ENCODE results near the gene MYO18B.

Gene MYO18B

DNA sequence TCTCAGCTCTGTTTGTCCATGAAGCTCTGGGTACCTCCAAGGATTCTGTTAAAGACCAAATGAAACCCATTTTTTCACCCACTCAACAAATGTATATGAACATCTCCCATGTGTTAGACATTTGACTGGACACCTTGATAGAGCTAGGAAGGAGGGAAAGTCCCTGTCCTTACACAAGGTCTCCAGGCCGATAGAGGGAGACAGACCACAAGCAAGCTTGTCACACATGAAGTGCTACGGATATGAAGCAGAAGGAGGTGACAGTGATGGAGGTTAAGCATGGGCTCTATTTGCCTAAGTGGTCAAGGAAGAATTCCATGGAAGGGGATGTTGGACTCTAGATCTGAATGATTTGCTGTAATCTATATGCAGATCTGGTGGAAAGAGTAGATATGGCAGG, 138.5 kb downstream of the MYO18B start:
- peak; percentile 11 for DNase-seq (ENCODE audit: low read depth, low spot score)
- no peak overlapping the region for H3K4me3 ChIP-seq (ENCODE audit: low read length)

DNA sequence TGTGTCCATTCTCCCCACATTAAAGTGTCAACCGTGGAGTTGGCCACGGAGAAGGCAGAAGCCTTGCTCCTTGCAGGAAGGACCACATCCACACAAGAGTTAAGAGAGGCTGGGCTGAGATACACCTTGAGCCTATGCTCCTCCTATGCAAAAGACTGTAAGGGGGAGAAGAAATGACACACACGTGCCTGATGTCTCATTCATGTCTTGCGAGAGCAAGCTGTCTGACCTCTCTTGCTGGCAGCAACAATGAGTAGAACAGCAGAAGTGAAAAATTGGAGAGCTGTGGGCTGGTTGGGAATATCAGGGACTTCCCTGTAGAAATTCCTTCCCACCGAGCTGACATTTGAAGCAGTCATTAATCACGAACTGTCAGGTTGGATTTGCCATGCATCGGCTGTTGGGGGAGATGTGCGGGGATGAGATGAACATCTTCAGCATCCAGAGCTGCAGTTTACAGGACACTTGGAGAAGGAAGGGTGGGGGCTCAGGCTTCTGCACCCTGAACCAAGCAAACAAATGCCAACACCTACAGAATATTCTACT, 139.3 kb downstream of the MYO18B start:
- DNase-seq (ENCODE audit: low read depth, low spot score), result no peak
- H3K4me3 ChIP-seq (ENCODE audit: low read length), result no peak overlapping the region

DNA sequence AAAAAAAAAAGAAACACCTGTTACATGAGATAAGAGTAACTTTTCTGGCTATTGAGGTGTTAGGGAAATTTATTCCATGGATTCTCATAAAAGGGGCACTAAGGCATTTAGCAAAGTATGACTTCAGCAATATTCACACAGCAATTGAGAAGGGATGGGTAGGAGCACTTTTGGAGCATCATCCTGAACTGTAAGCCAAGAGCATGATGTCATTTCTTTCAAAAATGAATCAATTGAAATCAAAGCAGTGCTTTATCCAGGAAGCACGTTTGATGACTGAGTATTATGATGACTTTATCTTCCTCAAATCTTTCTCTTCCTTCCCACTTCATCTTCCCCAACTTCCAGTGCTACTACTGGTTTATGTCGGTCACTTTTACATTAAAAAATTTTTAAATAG, 140.4 kb downstream of the MYO18B start:
- no peak for DNase-seq (ENCODE audit: low read depth, low spot score)
- no peak overlapping the region for H3K4me3 ChIP-seq (ENCODE audit: low read length)

DNA sequence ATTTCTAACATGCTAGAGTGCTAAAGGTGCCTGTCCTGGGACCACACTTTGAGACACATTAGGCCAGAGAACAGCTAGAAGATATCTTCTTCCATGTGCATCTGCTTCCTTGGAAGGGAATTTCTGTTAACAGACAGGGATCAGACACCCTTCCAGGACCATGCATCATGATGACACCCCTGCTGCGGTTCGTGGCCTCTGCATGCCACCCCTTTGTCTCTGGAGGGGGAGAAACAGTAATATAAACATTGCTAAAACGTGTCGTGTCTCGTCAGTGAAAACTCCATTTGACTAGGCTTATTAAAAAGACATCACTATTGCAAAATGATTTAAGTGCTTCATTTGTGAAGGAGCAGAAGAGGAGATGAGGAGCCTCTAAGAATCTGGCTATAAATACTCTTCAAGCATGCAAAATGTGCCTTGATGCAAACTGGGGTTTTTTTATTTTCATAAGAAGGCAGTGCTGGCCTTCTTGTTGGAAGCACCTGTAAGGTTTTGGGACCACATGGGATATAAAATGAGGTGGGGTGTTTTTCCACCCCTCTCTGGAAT, 141.6 kb downstream of the MYO18B start:
- no peak overlapping the region for H3K4me3 ChIP-seq (ENCODE audit: low read length)
- no peak for DNase-seq (ENCODE audit: low read depth, low spot score)

DNA sequence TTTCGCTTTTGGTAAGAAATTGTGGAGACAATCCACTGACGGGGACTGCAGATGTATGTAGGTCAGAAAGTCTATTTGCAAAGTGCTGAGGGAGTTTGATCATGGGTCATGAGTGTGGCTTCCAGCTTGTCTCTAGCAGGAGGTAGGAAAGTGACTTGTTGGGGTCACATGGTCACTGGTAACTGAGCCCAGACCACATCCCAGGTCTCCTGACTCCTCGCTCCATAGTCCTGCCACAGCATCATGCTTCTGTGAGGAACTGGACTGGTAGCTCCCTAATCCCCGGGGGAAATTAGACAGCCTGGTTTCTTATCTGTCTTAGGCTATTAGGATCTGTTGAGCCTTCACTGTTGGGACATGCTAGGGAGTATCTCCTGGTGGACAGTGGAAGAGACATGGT, 142.1 kb downstream of the MYO18B start:
- no peak for DNase-seq (ENCODE audit: low read depth, low spot score)
- no peak overlapping the region for H3K4me3 ChIP-seq (ENCODE audit: low read length)

DNA sequence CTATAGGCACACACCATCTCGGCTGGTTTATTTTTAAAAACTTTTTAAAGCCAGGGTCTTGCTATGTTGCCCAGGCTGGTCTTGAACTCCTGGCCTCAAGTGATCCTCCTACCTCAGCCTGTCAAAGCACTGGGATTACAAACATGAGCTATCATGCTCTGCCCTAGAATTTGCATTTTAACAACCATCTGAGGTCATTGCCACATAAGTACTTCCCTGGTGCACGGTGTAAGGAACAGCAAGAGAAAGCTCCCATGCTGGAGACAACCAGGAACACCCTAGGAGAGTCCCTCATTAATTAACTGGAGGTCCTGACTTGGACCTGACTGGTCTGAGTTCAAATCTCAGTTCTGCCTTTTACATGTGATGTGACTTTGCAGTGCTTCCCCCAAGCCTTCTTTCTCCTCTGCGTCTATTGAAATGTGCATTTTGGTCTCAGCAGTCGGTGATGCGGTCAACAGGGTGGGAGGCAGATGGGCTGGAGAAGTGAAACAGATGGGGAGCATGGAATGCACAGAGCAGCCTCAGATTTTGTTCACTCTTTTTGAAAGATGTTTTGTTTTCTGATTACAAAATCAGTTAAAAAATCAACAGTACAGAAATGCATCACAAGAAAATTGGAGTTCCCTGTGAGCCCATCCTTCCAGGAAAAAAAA, 146.5 kb downstream of the MYO18B start:
- no peak overlapping the region for H3K4me3 ChIP-seq (ENCODE audit: low read length)
- no peak for DNase-seq (ENCODE audit: low read depth, low spot score)

DNA sequence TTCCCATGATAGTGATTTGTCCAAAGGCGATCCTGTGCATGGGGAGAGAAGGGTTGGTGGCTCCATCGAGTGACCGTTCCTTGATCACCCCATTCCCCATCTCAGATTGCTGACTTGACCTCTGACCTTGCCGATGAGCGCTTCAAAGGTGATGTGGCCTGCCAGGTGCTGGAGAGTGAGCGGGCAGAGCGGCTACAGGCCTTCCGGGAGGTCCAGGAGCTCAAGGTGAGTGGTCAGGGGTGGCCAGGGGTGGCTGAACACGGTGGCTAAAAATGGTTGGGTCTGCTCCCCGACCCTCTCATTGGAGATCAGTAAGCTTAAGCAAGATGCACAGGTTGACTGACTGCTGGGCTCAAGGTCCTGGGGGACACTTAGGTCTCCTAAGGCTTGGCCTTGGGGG, 148.7 kb downstream of the MYO18B start:
- no peak overlapping the region for H3K4me3 ChIP-seq (ENCODE audit: low read length)
- no peak for DNase-seq (ENCODE audit: low read depth, low spot score)

DNA sequence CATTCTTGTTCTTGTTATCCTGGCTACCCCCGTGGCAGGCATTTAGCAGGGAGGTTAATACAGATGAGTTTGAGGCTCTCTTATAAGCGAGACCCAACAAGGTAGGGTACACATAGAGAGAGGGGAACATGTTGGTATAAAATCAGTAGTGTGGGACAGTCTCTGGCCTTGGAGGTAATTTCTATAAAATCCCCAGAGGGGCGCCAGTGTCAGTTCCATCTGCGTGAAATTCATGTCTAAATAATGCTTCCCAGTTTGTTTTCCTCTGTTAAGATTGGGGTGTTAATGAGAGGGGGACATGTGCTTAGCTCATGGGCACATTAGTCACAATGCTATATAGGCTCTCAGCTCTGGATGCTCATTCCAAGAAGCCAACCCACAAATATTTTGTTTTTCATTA, 150.7 kb downstream of the MYO18B start:
- no peak for DNase-seq (ENCODE audit: low read depth, low spot score)

DNA sequence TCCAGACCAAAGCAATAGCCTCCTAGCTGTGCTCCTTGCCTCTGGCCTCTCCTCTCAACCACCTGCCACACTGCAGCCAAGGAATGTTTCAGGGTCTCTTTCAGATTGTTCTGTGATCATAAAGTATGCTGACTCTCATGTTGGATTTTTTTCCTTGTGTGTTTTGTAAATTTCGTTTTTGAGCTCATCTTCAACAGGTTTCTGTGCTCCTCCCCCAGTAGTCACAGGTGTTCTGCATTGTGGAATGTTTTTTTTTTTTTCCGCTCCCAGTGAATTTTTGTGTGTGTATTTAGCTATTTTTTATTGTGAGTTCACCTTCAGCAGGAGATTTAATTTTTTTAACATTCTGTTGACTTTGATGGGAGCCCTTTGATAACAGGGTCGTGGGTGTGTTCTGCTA, 153.7 kb downstream of the MYO18B start:
- H3K4me3 ChIP-seq (ENCODE audit: low read length), result no peak overlapping the region
- DNase-seq (ENCODE audit: low read depth, low spot score), result no peak

More for the DNA sequence above, 150.7 kb downstream of the MYO18B start:
- H3K4me3 ChIP-seq (ENCODE audit: low read length), result no peak overlapping the region

DNA sequence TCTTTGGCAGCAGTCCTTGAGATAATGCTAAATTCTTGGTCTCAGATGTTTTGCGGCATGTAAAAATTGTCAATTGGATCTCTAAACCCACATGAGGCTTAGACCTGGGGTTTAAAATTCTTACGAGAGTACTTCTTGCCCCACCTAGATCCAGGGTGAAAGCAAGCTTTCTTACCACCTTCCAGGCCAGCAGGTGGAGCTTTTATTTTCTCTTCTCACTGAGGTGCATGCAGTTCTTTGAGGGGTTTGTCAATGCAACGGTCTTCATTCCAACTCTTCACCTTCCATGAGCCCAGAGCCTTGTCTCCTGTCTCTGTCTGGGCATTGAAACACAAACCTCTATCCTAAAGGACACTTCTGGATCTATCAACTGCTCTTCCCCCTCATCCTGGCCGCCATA, 154.1 kb downstream of the MYO18B start:
- DNase-seq (ENCODE audit: low read depth, low spot score), result peak; percentile 15
- H3K4me3 ChIP-seq (ENCODE audit: low read length), result no peak overlapping the region

DNA sequence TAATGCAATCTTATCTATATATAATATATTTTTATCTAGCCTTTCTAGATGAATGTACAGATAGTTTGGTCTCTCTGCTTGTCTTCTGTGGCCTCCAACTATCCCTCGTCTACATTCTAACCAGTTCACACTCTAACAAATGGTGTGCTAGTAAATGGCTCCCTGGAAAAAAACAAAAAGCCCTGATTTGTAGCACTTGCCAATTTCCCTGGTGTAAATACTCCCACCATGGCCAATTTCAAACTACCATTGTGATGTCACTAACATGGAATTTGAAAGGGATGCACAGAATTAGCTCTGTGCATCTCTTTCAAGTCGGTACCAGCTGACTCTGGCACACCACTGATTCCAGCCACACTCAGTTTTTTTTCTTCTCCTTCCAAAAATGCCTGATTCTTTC, 154.6 kb downstream of the MYO18B start:
- DNase-seq (ENCODE audit: low read depth, low spot score), result no peak
- H3K4me3 ChIP-seq (ENCODE audit: low read length), result no peak overlapping the region

DNA sequence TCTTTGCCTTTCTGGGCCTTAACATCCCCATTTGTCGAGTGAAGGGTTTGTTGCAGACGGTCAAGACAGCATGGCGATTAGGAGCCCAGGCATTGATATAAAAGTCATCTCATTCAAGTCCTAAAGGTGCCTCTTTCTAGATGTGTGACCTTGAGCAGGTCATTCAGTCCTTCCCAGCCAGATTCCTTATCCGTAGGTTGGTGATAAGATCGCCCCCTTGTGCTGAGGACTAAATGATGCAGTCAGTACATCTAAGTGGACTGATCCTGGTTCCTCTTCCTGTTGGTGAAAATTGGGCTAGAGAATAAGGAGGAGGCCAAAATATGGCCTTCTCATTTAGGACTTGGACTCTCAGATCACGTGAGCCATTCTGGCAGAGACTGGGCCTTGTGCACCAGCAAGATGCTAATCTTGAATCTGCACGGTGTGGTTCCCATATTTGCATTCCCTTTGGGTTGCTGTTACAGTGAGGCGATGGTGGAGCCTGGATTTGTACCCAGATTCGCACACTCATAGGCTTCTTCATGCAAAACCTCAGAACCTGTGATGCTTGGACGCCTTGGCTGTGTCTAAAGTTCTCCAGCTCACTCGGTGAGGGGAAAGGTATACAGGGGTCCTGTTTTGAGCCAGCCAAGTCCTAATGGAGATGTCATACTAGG, 156.8 kb downstream of the MYO18B start:
- DNase-seq (ENCODE audit: low read depth, low spot score), result peak; percentile 18

DNA sequence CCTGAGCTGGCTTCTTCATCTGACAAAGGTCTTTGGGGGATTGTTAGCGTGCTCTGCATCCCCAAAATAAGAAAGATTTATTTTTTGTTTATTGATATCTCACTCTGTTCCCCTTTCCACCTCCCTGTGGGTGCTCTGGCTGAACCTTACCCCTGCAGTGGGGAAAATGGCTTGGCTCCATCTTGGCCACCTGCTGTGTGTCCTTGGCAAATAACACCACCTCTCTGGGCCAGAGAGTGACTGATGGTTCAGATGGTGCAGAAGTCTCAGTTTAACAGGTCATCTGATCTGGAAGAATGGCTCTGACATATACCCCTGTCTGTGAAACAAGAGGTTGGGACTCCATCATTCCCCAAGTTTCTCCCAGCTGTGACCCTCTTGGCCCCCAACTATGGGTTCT, 157.6 kb downstream of the MYO18B start:
- no peak for DNase-seq (ENCODE audit: low read depth, low spot score)
- no peak overlapping the region for H3K4me3 ChIP-seq (ENCODE audit: low read length)

More for the DNA sequence above, 156.8 kb downstream of the MYO18B start:
- H3K4me3 ChIP-seq (ENCODE audit: low read length), result no peak overlapping the region

DNA sequence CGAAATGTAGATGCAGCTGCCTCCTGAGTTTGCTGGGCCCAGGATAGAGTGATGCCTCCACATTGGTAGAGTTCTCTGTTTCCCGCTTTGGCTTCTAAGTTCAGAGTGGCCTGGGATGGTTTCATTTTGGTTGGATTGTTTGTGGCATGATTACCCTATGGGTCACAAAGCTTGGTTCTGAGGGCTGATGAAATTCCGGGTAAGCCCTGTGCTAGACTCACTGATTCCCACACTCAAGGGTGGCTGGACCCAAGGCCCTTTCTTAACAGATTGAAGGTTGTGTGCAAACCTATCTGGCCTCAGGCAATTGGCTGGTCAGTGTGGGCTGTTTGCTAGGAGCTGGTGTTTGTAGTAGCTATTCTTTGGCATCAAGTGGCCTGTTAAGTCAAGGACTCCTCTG, 158.4 kb downstream of the MYO18B start:
- H3K4me3 ChIP-seq (ENCODE audit: low read length), result no peak overlapping the region
- no peak for DNase-seq (ENCODE audit: low read depth, low spot score)

DNA sequence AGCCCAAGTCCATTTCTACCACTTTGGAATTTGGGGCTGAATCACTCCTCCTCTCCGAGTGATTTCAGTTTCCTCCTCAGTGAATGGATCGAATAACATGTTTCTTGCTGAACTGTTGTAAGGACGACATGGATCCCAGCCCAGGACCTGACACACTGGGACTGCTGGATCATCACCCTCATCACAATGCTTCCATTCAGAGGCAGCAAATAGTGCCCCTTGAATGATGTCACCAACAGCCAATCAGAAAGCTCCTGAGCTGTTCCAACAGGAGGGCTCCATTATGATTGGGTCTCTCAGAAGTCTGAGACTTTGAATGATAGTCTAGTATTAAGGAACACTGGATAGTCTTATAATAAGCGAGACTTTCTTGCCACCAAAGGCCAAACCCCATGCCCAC, 158.9 kb downstream of the MYO18B start:
- DNase-seq (ENCODE audit: low read depth, low spot score), result peak; percentile 12
- no peak overlapping the region for H3K4me3 ChIP-seq (ENCODE audit: low read length)

DNA sequence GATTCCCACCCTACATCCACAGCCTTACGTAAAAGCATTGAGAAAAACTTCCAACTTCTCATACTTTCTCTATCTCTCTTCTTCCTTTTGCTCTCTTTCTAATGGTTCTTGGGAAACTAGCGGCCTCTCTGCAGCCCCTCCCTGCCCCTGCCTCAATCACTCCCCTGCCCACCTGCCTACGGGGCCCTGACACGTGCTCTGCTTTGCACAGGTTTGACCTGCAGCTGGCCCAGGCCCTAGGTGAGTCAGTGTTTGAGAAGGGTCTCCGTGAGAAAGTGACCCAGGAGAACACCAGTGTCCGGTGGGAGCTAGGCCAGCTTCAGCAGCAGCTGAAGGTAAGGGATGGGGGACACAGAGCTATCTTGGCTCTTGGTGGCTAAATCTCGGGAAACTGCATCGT, 160.4 kb downstream of the MYO18B start:
- H3K4me3 ChIP-seq (ENCODE audit: low read length), result no peak overlapping the region
- no peak for DNase-seq (ENCODE audit: low read depth, low spot score)

DNA sequence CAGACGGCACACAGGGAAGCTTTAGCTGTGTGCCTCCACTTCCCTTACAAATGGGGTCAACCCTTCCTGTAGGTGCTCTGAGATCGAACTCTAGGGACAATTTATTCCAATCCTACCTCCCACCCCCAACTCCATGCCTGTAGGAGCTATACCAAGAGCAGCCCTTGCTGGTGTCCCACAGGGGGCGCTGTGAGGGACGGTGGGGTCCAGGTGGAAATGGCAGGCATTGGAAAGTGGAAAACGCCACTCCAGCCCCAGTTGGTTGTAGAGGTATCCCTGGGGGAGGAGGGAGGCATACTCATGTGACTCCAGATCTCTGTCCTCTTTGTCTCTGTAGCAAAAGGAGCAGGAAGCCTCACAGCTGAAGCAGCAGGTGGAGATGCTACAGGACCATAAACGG, 161.3 kb downstream of the MYO18B start:
- no peak overlapping the region for H3K4me3 ChIP-seq (ENCODE audit: low read length)
- no peak for DNase-seq (ENCODE audit: low read depth, low spot score)

DNA sequence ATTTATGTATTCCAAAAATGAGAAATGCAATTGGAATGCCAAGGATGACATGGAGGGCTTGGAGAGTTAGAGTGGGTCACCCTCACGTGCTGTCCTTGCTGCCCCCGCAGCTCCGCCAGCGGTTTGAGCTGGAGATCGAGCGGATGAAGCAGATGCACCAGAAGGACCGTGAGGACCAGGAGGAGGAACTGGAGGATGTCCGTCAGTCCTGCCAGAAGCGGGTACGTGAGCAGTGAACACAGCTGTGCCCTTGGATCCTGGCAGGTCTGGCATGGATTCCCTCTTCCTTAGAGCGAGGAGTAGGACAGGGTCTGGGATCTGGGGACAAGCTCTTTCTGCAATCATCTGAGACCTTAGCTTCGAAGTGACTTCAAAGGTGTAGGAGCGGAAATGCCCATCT, 166.2 kb downstream of the MYO18B start:
- DNase-seq (ENCODE audit: low read depth, low spot score), result no peak
- no peak overlapping the region for H3K4me3 ChIP-seq (ENCODE audit: low read length)

DNA sequence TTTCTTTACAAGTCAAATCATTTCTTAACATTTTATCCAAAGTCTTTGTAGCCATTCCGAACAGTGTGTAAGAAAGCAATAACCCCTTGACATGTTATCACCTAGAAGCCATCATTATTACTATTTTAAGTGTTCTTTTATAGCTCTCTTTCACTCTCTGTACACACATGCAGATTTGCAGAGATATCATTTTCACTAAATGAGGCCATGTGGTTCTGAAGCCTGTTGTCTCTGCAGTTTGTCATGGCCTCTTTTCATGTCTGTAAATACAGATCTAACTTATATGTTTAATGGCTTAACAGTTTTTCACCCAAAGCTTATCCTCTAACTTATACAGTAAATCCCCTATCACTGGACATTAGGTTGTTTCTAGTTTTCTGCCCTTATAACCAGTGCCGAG, 166.8 kb downstream of the MYO18B start:
- DNase-seq (ENCODE audit: low read depth, low spot score), result no peak
- H3K4me3 ChIP-seq (ENCODE audit: low read length), result no peak overlapping the region

DNA sequence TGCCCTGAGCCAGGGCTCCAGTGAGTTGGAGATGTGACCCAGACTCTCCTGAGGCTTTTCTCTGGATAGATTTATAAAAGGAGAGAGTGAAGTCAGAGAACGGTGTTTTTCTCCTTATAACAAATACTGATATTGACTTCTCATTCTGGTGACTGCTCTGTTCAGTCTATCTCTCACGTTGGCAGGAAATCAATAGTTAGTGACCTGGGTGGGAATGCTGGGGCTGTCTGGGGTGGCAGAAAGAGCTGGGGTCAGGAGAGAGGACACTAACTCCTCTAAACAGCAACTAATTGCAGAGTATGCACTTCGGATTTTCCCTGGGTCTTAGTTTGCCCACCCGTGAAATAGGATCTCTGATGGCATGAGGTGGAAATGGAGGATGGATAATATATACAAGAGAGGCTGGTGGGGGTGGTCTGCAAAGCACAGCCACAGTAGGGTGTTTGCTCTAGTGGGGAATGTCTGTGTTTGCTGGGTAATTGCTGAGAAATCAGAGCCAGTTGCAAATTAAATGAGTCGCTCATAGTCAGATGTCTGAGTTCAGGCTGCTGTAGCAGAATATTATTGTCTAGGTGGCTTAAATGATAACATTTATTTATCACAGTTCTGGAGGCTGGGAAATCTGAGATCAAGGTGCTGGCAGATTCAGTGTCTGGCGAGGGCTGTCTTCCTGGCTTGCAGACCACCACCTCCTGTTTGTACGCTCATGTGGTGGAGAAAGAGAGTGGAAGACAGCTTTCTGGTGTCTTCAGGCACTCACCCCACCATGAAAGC, 167.8 kb downstream of the MYO18B start:
- no peak for DNase-seq (ENCODE audit: low read depth, low spot score)
- H3K4me3 ChIP-seq (ENCODE audit: low read length), result no peak overlapping the region
